Retina (tissue), 1 donor: ENCODE results near the gene SLC11A1.
A peak's percentile ranks its signal among the peaks of the same experiment; 100 is the strongest.

ENCODE experiments used
- DNase-seq: peaks from one replicate; pipeline ENCODE4 v3.0.0-alpha.2; 2016

The SLC11A1 gene

DNA sequence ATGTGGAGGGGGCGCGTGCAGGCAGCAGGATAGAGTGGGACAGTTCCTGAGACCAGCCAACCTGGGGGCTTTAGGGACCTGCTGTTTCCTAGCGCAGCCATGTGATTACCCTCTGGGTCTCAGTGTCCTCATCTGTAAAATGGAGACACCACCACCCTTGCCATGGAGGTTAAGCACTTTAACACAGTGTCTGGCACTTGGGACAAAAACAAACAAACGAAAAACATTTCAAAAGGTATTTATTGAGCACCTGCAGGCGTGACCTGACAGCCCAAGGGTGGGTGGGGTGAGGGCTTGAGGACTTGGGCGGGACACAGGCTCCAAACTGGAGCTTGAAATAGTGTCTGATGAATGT, 13.0 kb downstream of the SLC11A1 start:
- no peak for DNase-seq

GRCh38 chr2:218395456-218395825, 13.4 kb downstream of the SLC11A1 start:
- DNase-seq, result no peak

DNA sequence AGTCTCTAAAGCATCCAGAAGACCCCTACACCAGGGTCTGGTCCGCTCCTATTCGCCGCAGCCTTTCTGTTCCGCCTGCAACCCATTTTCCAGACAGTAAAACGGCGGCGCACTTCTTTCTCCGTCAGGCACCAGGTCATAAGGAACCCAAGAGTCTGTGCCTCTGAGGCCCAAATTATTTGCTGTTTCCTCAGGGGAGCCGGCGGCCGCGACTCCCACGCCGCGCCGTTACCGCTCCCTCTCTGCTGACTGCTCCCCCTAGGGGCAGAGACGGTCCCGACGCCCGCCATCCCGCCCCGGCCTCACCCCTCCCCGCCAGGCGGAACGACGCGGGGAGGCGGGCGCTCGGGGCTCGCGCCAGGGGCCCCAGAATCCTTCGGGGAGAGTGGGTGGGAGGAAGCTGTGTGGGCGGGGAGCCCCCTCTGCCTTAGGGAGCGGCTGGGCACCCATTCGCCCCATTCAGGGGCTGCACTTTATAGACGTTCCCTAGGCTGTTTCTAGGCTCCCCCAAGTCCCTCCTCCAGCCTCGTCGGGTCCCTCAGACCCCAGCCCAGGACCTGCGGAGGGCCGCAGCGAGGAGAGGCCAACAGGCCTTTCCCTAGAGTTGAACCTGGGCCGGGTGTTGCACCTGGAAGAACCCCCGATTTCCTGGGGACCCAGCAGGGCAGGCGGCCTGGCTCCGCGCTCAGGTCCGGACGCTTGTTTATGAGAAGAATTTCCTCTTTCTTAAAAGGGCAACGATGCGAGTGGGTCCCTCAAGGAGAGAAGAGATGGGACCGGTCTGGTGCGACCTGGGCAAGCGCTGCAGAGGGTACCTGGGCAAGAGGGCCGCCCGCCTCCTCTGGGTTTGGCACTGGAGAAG, 14.0 kb downstream of the SLC11A1 start:
- DNase-seq, result peak; percentile 100

DNA sequence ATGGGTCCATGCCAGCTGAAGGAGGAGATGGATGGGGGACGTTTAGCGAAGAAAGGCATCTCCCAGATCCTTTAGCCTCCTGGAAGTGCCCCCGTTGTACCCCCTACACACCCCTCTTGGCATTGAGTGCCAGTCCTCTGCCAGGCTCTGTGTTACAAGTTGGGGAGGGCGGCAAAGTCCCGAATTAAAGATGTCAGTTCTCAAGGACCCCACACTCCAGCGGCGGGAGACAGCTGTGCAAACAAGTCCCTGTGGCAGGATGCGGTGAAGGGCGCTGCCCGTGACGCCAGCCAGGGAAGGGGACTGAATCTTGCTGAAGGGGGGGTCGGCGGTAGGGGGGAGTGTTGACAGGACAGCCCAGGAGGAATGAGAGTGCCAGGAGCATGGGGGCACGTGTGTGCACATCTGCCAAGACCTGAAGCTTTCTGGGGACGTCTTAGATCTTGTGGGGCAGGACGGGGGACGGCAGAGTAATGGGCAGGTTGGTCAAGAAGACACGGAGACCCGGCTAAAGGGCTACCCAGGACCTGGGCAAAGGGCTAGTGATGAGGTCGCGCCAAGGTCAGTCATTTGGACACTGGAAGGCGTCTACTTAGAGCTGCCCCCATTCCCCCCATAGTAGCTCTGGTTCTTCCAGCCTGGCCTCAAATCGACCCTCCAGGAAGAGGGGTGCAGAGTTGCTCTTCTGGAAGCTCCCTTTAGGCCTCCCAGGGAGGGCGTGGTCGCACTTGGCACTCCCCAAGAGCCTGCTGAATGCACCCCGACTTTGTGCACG, 14.8 kb downstream of the SLC11A1 start:
- no peak for DNase-seq

- no peak for DNase-seq
These were observed 15.4 kb downstream of the SLC11A1 start for GRCh38 chr2:218397463-218397819.

GRCh38 chr2:218397820-218398436, 15.9 kb downstream of the SLC11A1 start:
- DNase-seq, result peak; percentile 62

DNA sequence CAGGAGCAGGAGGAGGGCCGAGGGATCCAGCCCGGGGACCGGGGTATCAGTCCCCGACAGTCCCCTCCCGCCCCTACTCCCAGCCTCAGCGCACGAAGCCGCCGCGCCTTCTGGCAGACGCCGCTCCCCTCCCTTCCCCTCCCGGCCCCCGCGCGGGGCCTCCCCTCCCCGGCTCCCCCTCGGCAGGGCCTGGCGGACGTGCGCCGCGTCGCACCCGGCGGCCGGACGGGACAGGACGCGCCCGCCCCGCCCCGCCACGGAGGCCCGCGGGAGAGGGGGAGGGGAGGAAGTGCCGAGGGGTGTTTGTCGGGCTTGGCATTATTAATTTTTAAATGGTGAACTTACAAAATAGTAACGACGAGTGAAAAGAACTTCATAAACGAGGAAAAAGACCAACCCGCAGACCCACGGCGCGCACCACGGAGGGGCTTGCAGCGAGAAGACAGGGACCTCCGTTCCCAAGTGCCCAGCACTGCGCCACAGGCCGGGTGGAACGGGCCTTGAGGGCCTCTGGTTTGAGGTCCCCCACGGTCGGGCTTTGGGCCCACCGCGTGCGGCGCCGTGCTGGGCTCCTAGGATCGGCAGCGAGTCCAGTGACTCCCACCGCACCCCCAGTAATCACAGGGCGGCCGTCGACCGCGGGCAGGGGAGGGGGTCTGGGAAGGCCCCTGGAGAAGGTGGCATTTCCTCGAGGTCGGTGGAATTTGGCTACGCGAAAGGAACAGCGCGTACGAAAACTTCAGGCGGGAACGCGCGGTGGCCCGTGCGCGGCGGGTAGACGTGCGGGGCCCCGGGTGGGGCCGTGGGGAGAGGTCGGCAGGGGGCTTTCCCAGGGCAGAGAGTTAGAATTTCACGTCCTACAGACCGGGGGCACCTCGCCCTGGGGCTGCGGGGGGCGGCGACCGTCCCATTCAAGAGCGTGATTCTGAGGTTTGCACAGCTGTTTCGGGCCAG, 16.6 kb downstream of the SLC11A1 start:
- peak; percentile 80 for DNase-seq

- DNase-seq, result peak; percentile 94
These were observed 17.5 kb downstream of the SLC11A1 start, which contains the start of gene CTDSP1 for GRCh38 chr2:218399391-218400166. Gene CTDSP1 (plus strand): TSS chr2:218399868. CDS start chr2:218400091, 223 bp downstream.

- DNase-seq, result peak; percentile 52
These were observed 18.3 kb downstream of the SLC11A1 start for GRCh38 chr2:218400167-218400929.

GRCh38 chr2:218400930-218401881, 19.1 kb downstream of the SLC11A1 start:
- no peak for DNase-seq

DNA sequence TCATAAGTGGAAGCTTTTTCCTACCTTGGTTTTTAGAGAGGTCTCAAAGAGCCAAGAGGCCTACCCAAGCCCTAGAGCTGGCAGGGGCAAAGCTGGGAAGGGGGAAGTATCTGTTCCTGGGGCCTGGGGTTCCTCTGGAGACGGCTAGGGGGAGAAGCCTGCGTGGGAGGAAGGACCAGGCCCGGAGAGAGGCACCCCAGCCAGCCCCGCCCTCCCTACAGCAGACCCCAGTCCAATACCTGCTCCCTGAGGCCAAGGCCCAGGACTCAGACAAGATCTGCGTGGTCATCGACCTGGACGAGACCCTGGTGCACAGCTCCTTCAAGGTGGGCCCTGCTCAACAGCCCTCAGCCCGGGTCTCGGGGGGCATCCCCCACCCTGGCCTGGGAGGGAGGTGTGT, 19.8 kb downstream of the SLC11A1 start:
- DNase-seq, result no peak

DNA sequence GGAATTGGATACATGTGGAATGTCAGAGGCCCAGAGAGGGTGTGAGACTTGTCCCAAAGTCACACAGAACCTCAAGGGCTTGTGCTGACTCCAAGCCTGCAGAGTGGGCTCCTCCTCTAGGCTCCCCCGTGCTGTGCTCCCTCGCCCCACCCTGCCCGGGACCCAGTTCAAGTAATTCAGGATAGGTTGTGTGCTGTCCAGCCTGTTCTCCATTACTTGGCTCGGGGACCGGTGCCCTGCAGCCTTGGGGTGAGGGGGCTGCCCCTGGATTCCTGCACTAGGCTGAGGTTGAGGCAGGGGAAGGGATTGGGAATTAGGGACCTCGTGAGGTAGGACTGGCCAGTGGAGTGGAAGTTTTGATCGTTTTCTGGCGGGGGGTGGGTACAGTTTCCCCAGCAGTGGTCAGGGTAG, 20.4 kb downstream of the SLC11A1 start:
- no peak for DNase-seq

DNA sequence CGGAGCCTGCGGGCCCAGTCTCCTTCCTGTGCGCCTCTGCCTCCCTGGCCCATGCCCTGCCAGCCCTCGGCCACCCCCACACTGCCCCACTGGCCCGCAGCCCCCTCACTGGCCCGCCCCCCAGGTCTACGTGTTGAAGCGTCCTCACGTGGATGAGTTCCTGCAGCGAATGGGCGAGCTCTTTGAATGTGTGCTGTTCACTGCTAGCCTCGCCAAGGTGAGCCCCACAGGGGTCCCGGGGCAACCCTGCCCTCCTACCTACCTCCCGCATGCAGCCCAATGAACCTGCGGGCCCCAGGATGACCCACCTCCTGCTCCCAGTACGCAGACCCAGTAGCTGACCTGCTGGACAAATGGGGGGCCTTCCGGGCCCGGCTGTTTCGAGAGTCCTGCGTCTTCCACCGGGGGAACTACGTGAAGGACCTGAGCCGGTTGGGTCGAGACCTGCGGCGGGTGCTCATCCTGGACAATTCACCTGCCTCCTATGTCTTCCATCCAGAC, 20.9 kb downstream of the SLC11A1 start:
- DNase-seq, result no peak

GRCh38 chr2:218403810-218404209, 21.7 kb downstream of the SLC11A1 start:
- DNase-seq, result no peak

DNA sequence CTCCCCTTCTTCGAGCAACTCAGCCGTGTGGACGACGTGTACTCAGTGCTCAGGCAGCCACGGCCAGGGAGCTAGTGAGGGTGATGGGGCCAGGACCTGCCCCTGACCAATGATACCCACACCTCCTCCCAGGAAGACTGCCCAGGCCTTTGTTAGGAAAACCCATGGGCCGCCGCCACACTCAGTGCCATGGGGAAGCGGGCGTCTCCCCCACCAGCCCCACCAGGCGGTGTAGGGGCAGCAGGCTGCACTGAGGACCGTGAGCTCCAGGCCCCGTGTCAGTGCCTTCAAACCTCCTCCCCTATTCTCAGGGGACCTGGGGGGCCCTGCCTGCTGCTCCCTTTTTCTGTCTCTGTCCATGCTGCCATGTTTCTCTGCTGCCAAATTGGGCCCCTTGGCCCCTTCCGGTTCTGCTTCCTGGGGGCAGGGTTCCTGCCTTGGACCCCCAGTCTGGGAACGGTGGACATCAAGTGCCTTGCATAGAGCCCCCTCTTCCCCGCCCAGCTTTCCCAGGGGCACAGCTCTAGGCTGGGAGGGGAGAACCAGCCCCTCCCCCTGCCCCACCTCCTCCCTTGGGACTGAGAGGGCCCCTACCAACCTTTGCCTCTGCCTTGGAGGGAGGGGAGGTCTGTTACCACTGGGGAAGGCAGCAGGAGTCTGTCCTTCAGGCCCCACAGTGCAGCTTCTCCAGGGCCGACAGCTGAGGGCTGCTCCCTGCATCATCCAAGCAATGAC, 22.4 kb downstream of the SLC11A1 start:
- DNase-seq, result no peak

GRCh38 chr2:218405086-218405745, 23.1 kb downstream of the SLC11A1 start:
- no peak for DNase-seq

DNA sequence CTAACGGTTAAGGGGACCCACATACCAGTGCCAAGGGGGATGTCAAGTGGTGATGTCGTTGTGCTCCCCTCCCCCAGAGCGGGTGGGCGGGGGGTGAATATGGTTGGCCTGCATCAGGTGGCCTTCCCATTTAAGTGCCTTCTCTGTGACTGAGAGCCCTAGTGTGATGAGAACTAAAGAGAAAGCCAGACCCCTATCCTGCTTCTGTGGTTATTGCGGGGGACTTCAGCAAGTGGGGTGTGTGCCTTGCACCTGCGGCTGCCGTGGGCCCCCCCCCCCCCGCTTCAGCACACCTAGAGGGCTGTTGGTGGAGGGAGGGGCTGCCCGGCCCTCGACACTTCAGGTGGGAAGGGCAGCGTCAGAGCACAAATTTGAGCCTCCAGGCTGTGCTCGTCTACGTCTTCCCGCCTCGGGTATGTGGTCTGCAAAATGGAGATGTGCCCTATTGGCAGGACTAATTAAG, 23.7 kb downstream of the SLC11A1 start:
- peak; percentile 68 for DNase-seq
